Fibroblast of skin of left biceps (primary cell): ENCODE measurements around the gene RAB44.
A peak's percentile ranks its signal among the peaks of the same experiment; 100 is the strongest.
"Not testable (repeated sequence)": the region's sequence is repeated elsewhere in the genome, so short reads cannot be mapped to it uniquely, and the experiment has no call there.

Experiments
- DNase-seq, 2 experiments: peaks; one replicate each; pipeline ENCODE4 v3.0.0-alpha.2; 2013; ENCODE audit warnings: low read depth in 2 of 2

Gene RAB44

GRCh38 chr6:36697481-36697903, at the start of gene RAB44:
TSS of gene RAB44 (plus strand) at chr6:36697826. CDS start at chr6:36704236, 6,410 bp downstream.
- DNase-seq: no peak

GRCh38 chr6:36649086-36649485, 48.5 kb upstream of the RAB44 start:
- no peak for DNase-seq

- DNase-seq: no peak
Observed at GRCh38 chr6:36649701-36650484, 47.7 kb upstream of the RAB44 start.

GRCh38 chr6:36650848-36651478, 46.7 kb upstream of the RAB44 start:
- no peak for DNase-seq

- DNase-seq: no peak
Observed at GRCh38 chr6:36651659-36652379, 45.8 kb upstream of the RAB44 start.

GRCh38 chr6:36654469-36654868, 43.2 kb upstream of the RAB44 start:
- not testable (repeated sequence) for DNase-seq

GRCh38 chr6:36655085-36655724, 42.4 kb upstream of the RAB44 start:
- peak in 1 of 2 experiments; percentile 57 for DNase-seq

- no peak for DNase-seq
Observed at GRCh38 chr6:36656441-36656840, 41.2 kb upstream of the RAB44 start.

GRCh38 chr6:36657271-36657670, 40.4 kb upstream of the RAB44 start:
- no peak for DNase-seq

GRCh38 chr6:36657942-36658544, 39.6 kb upstream of the RAB44 start:
- no peak for DNase-seq

GRCh38 chr6:36659271-36659670, 38.4 kb upstream of the RAB44 start:
- DNase-seq: peak; percentile 86 to 88

- no peak for DNase-seq
Observed at GRCh38 chr6:36660771-36661471, 36.7 kb upstream of the RAB44 start.

GRCh38 chr6:36662380-36662779, 35.2 kb upstream of the RAB44 start:
- no peak for DNase-seq

GRCh38 chr6:36662827-36663256, 34.8 kb upstream of the RAB44 start:
- DNase-seq: no peak

GRCh38 chr6:36663504-36664446, 33.9 kb upstream of the RAB44 start:
- no peak for DNase-seq

- DNase-seq: no peak
Observed at GRCh38 chr6:36665180-36665579, 32.4 kb upstream of the RAB44 start.

- DNase-seq: no peak
Observed at GRCh38 chr6:36666287-36666686, 31.3 kb upstream of the RAB44 start.

- DNase-seq: no peak
Observed at GRCh38 chr6:36666826-36667591, 30.6 kb upstream of the RAB44 start.

- no peak for DNase-seq
Observed at GRCh38 chr6:36668591-36668990, 29.0 kb upstream of the RAB44 start.
